Measurements from ENCODE around the gene CATSPER4. TPM values are rescaled to one million over a fixed set of nuclear protein-coding genes. Genes with fewer than 3 reads are reported as not detected.

Gene CATSPER4
- total and polyA plus RNA-seq, 2 of the 13 experiments (the other 11 are each of a cell fraction or from before 2014, with no cell fraction given): not detected

DNA sequence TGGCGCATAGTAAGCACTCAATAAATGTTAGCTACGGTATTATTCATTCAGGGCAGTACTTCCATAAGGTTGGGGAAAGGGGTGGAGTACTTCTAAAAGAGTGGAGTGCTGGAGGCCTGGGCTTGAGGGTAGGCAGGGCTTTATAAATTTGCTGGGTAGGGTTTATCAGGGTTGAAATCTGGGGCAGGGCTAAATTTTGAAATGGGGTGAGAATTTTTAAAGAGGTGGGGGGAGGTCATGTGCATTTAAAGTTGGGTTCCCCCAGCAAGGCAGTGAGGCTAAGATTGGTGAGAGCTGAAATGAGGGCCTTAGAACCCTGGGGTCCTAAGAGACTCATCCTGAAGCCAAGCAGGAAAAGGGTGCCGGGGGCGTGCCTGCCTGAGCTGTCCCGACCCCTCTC, 10.0 kb downstream of the CATSPER4 start:
- no peaks in the 10 kb centered on the region for H4K20me1 ChIP-seq (ENCODE audit: insufficient read depth, low read length)
- intact Hi-C loops (cut with micrococcal nuclease; ENCODE audit: unreplicated experiment): no loop called here
- H3K4me2 ChIP-seq (ENCODE audit: low read depth, low read length): no peak overlapping the region
- POLR2A ChIA-PET: no interaction called here
- FAIRE-seq: no peak
- TF ChIP-seq KDM1A (CRISPR knock-in tag; IDR thresholded peaks at IDR 0.05): no peak
- TF ChIP-seq, protein P1, sequence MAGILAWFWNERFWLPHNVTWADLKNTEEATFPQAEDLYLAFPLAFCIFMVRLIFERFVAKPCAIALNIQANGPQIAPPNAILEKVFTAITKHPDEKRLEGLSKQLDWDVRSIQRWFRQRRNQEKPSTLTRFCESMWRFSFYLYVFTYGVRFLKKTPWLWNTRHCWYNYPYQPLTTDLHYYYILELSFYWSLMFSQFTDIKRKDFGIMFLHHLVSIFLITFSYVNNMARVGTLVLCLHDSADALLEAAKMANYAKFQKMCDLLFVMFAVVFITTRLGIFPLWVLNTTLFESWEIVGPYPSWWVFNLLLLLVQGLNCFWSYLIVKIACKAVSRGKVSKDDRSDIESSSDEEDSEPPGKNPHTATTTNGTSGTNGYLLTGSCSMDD (CRISPR knock-in tag; IDR thresholded peaks at IDR 0.05): no peak
- TF ChIP-seq, protein P2, sequence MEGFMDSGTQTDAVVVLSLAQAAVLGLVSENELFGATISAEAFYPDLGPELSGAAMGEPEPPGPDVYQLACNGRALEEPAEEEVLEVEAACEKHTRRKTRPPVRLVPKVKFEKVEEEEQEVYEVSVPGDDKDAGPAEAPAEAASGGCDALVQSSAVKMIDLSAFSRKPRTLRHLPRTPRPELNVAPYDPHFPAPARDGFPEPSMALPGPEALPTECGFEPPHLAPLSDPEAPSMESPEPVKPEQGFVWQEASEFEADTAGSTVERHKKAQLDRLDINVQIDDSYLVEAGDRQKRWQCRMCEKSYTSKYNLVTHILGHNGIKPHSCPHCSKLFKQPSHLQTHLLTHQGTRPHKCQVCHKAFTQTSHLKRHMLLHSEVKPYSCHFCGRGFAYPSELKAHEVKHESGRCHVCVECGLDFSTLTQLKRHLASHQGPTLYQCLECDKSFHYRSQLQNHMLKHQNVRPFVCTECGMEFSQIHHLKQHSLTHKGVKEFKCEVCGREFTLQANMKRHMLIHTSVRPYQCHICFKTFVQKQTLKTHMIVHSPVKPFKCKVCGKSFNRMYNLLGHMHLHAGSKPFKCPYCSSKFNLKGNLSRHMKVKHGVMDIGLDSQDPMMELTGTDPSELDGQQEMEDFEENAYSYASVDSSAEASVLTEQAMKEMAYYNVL (CRISPR knock-in tag; IDR thresholded peaks at IDR 0.05; ENCODE audit: borderline replicate concordance): no peak
- no peak for TF ChIP-seq ZSCAN5A (CRISPR knock-in tag; IDR thresholded peaks at IDR 0.05; ENCODE audit: borderline replicate concordance)
- no peak for TF ChIP-seq TOE1 (CRISPR knock-in tag; IDR thresholded peaks at IDR 0.05)
- H2AFZ ChIP-seq (ENCODE audit: low read length): no peak overlapping the region
- in situ Hi-C loops (cut with HindIII; ENCODE audit: extremely low pct_ligation_motif_present, low pct_unique_long_range_greater_than_20kb): no loop called here
- CTCF ChIA-PET (ENCODE audit: low intra/inter-chr PET ratio, low total read pairs): no interaction called here
- H3K27ac ChIP-seq (ENCODE audit: extremely low read length, insufficient read depth, low read length): no peak overlapping the region
- no peaks in the 10 kb centered on the region for H3K9me3 ChIP-seq (ENCODE audit: low read length)
- H3K9ac ChIP-seq (ENCODE audit: insufficient read depth, low read depth, low read length): no peak overlapping the region
- WGBS (ENCODE audit: low lambda C conversion rate): 9% methylated on average over 4 of the region's 5 CpGs
- H3K79me2 ChIP-seq (ENCODE audit: insufficient read depth, low read length): no peaks in the 10 kb centered on the region
- H3K27me3 ChIP-seq (ENCODE audit: control insufficient read depth in 1 of 2, insufficient read depth in 2 of 2, low read length in 2 of 2): peaks cover 3 to 31% of the 10 kb centered on the region in 2 experiments; a peak in 3 of 5 replicates
- DNase-seq (ENCODE audit: low spot score): no peak
- H3K4me3 ChIP-seq (replicated peaks in 1 of 3; ENCODE audit: insufficient read depth in 1 of 3, low read depth in 2 of 3, low read length in 3 of 3): no peak overlapping the region
- no peaks in the 10 kb centered on the region for H3K36me3 ChIP-seq (replicated peaks in 1 of 2; ENCODE audit: control insufficient read depth in 1 of 2, insufficient read depth in 2 of 2, low read length in 2 of 2)
- no TSS peak for BruUV-seq (replicated peaks)
- no peak for ATAC-seq
- H3K4me1 ChIP-seq (ENCODE audit: insufficient read depth, low read length): no peaks in the 10 kb centered on the region
